Measurements from ENCODE around the gene PLET1.

Gene PLET1

DNA sequence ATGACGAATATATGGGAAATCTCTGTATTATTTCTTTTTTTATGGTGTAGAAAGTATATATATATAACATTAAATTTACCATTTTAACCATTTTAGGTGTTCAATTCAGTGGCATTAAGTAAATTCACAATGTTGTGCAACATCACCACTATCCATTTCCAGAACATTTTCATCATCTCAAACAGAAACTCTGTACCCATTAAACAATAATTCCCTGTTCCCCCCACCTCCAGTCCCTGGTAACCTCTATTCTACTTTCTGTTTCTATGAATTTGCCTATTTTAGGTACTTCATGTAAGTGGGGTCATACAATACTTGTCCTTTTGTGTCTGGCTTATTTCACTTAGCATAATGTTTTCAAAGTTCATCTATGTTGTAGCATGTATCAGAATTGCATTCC lies 49.8 kb downstream of the PLET1 start:
- TF ChIP-seq, protein P1, sequence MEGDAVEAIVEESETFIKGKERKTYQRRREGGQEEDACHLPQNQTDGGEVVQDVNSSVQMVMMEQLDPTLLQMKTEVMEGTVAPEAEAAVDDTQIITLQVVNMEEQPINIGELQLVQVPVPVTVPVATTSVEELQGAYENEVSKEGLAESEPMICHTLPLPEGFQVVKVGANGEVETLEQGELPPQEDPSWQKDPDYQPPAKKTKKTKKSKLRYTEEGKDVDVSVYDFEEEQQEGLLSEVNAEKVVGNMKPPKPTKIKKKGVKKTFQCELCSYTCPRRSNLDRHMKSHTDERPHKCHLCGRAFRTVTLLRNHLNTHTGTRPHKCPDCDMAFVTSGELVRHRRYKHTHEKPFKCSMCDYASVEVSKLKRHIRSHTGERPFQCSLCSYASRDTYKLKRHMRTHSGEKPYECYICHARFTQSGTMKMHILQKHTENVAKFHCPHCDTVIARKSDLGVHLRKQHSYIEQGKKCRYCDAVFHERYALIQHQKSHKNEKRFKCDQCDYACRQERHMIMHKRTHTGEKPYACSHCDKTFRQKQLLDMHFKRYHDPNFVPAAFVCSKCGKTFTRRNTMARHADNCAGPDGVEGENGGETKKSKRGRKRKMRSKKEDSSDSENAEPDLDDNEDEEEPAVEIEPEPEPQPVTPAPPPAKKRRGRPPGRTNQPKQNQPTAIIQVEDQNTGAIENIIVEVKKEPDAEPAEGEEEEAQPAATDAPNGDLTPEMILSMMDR (IDR thresholded peaks at IDR 0.05) = no peak

DNA sequence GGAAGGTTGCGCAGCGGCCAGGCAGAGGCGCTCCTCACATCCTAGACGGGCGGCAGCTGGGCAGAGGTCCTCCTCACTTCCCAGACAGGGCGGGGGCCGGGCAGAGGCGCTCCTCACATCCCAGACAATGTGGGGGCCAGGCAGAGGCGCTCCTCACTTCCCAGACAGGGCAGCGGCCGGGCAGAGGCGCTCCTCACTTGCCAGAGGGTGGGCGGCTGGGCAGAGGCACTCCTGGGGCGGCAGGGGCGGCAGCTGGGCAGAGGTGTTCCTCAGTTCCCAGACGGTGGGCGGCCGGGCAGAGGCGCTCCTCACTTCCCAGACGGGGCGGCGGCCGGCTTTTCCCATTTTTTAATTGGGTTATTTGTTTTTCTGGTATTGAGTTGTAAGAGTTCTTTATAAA lies 54.6 kb downstream of the PLET1 start:
- TF ChIP-seq, protein P1 (IDR thresholded peaks at IDR 0.05) = no peak

DNA sequence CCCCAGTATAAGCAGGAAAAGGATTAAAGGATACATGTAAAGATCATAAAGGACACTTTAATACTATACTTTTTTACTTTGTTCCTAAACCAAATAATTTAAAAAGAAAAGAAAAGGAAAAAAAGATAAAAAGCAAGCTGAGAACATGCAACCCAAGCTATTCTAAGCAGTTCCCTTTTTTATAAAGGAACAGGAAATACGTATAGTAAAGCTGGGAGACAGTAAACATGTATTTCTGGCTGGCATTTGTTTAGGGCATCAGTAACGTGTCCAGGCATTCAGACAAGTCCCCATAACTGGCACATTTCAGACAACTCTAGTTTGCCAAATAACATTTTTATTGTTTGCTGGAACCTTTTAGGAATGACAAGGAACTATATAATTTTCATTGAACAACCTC lies 60.4 kb downstream of the PLET1 start:
- TF ChIP-seq, protein P1 (IDR thresholded peaks at IDR 0.05) = no peak

Measured in LNCAP (cell line).